Activated T-cell treated with anti-CD3 and anti-CD28 coated beads, Interleukin-2, amount 50 U/mL, for 4 hours (primary cell): ENCODE results near the gene RBM4. TPM values are rescaled to one million over a fixed set of nuclear protein-coding genes. Genes with fewer than 3 reads are reported as not detected.
A peak's percentile ranks its signal among the peaks of the same experiment; 100 is the strongest.
"Not testable (repeated sequence)": the region's sequence is repeated elsewhere in the genome, so short reads cannot be mapped to it uniquely, and the experiment has no call there.

Source experiments
- ATAC-seq, 2 donors: fragments of 200-7000 bp; cut with Tn5 transposase; one replicate each; pipeline ENCODE4 v1.10.0; 2021
- DNase-seq: peaks from one replicate; pipeline ENCODE4 v3.0.0-alpha.2; 2020
- H3K27me3 Mint-ChIP-seq: one replicate; pipeline ENCODE4 v1.8.0; 2021; ENCODE audit warnings: low read depth, mixed read lengths
- H3K36me3 Mint-ChIP-seq: one replicate; pipeline ENCODE4 v1.8.0; 2022; ENCODE audit warnings: mixed read lengths; ENCODE audit not compliant: insufficient read depth
- H3K4me1 Mint-ChIP-seq: one replicate; pipeline ENCODE4 v1.8.0; 2021; ENCODE audit warnings: low read depth, mixed read lengths
- H3K4me3 Mint-ChIP-seq: one replicate; pipeline ENCODE4 v1.8.0; 2021; ENCODE audit warnings: mild to moderate bottlenecking, moderate library complexity, mixed read lengths
- H3K9me3 Mint-ChIP-seq: one replicate; pipeline ENCODE4 v1.8.0; 2021; ENCODE audit warnings: mixed read lengths
- total RNA-seq, 3 donors: library from RNA; stranded (reverse); gene quantifications; one replicate each; pipeline ENCODE4 v1.2.1, GENCODE V29; 2021

The RBM4 gene
- total RNA-seq, 3 donors from 2014 or later, result 135 to 150 (median 138) TPM

GRCh38 chr11:66628061-66628603, 10.4 kb upstream of the RBM4 start:
- Mint-ChIP-seq H3K36me3 (peaks cover 47% of the 10 kb centered on the region), H3K9me3 (no peaks in the 10 kb centered on the region), H3K4me3 (no peak overlapping the region), H3K27me3 (no peaks in the 10 kb centered on the region), H3K4me1 (peaks cover 51% of the 10 kb centered on the region)
- DNase-seq (no peak), ATAC-seq (no peak)

- H3K4me3 Mint-ChIP-seq, result no peak overlapping the region
- H3K9me3 Mint-ChIP-seq, result no peaks in the 10 kb centered on the region
- DNase-seq (no peak), ATAC-seq (no peak)
- peaks cover 38% of the 10 kb centered on the region for H3K36me3 Mint-ChIP-seq
- H3K27me3 Mint-ChIP-seq, result no peaks in the 10 kb centered on the region
- peaks cover 43% of the 10 kb centered on the region for H3K4me1 Mint-ChIP-seq
These were observed 9.1 kb upstream of the RBM4 start for GRCh38 chr11:66629356-66629755.

GRCh38 chr11:66631883-66632282, 6.6 kb upstream of the RBM4 start:
- DNase-seq (no peak), ATAC-seq (no peak)
- H3K4me3 Mint-ChIP-seq, result no peak overlapping the region
- H3K9me3 Mint-ChIP-seq, result no peaks in the 10 kb centered on the region
- no peaks in the 10 kb centered on the region for H3K27me3 Mint-ChIP-seq
- peaks cover 32% of the 10 kb centered on the region for H3K36me3 Mint-ChIP-seq
- H3K4me1 Mint-ChIP-seq, result peaks cover 44% of the 10 kb centered on the region

- peaks cover 28% of the 10 kb centered on the region for H3K36me3 Mint-ChIP-seq
- ATAC-seq (no peak), DNase-seq (no peak)
- H3K9me3 Mint-ChIP-seq, result no peaks in the 10 kb centered on the region
- peaks cover 44% of the 10 kb centered on the region for H3K4me1 Mint-ChIP-seq
- no peaks in the 10 kb centered on the region for H3K27me3 Mint-ChIP-seq
- no peak overlapping the region for H3K4me3 Mint-ChIP-seq
These were observed 5.6 kb upstream of the RBM4 start for GRCh38 chr11:66632952-66633351.

DNA sequence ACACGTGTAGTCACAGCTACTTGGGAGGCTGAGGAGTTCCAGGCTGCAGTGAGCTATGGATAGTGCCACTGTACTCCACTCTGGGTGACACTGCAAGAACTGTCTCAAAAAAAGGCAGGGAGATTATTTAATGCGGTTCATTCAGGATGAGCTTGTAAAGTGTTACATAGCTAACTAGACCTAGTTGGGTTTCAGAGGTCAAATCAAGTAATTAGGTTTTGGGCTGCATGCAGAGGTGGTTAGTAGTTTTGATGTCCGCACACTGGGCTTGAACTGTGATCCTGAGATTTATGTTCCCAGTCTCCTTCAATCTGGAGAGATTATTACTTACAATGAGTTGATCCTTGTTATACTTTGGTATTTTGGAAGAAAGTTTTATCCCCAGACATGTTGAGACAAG, 2.1 kb upstream of the RBM4 start:
- no peak for ATAC-seq
- H3K4me3 Mint-ChIP-seq, result no peak overlapping the region
- DNase-seq, result no peak
- no peaks in the 10 kb centered on the region for H3K27me3 Mint-ChIP-seq
- H3K36me3 Mint-ChIP-seq, result peaks cover 34% of the 10 kb centered on the region
- H3K4me1 Mint-ChIP-seq, result peaks cover 48% of the 10 kb centered on the region
- H3K9me3 Mint-ChIP-seq, result no peaks in the 10 kb centered on the region

DNA sequence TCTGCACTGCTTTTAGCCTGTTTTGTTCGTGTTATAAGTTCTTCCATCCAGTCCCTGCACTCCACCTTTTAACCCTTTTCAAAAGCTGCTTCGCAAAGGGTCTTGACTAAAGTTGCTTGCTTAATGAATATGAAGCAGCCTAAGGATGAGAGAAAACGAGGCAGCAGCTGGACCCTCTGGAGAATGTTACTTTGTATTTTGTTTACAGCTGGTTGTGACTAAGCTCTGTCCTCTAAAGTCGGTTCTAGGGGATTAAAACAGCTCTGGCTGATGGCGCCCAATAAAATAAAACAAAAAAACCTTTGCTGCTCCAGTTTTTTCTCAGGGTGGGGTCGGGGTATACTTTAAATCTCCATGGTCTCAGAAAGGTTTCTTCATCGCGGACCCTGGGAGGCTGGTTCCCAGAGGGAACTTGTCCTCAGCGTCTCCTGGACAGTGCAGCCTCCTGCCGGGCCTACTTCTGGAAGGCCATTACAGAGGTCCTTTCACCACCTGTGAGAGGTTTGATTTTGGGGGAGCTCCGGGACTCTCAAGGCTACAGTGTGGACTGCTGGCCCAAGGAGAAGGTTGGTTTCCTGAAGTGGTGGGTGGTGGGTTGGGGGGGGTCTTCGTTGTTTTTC, 836 bp upstream of the RBM4 start:
- no peak for DNase-seq
- no peaks in the 10 kb centered on the region for H3K27me3 Mint-ChIP-seq
- peaks cover 46% of the 10 kb centered on the region for H3K36me3 Mint-ChIP-seq
- H3K4me1 Mint-ChIP-seq, result peaks cover 53% of the 10 kb centered on the region
- H3K4me3 Mint-ChIP-seq, result peak overlapping the region; percentile 97
- H3K9me3 Mint-ChIP-seq, result no peaks in the 10 kb centered on the region
- peak; percentile 0 to 1 for ATAC-seq

DNA sequence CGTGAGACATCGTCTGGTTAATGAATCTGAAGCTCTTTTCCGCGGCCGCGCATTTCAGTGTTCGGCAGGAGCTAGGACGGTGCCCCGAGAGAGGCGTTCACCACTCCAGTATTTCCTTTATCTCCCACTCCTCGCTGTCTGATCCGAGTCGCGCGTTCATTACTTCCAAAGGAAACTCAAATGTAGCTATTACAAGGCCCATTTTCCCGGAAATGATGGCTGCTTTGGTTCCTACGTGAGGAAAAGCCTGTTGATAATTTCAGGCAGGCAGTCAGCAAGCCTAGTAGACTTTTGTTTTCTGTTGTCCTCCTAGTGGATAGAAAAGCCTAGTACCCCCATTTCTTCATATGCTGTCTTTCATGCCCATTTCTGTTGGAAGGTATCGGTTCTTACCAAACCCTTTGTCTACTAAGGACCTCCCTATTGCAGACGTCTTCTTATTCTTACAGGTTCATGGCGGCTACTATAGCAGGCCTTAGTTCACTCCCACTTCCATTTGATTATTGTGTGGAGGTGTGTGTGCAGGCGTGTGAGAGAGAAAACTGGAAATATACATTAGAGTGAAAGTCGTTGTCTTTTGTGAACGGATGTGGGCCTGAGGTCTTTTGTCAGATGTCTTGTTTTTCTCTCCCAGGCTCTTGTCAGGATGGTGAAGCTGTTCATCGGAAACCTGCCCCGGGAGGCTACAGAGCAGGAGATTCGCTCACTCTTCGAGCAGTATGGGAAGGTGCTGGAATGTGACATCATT, 737 bp downstream of the RBM4 start:
- peak overlapping the region; percentile 97 for H3K4me3 Mint-ChIP-seq
- H3K9me3 Mint-ChIP-seq, result no peaks in the 10 kb centered on the region
- H3K4me1 Mint-ChIP-seq, result peaks cover 68% of the 10 kb centered on the region
- DNase-seq (no peak), ATAC-seq (peak; percentile 1 to 2)
- peaks cover 61% of the 10 kb centered on the region for H3K36me3 Mint-ChIP-seq
- no peaks in the 10 kb centered on the region for H3K27me3 Mint-ChIP-seq

DNA sequence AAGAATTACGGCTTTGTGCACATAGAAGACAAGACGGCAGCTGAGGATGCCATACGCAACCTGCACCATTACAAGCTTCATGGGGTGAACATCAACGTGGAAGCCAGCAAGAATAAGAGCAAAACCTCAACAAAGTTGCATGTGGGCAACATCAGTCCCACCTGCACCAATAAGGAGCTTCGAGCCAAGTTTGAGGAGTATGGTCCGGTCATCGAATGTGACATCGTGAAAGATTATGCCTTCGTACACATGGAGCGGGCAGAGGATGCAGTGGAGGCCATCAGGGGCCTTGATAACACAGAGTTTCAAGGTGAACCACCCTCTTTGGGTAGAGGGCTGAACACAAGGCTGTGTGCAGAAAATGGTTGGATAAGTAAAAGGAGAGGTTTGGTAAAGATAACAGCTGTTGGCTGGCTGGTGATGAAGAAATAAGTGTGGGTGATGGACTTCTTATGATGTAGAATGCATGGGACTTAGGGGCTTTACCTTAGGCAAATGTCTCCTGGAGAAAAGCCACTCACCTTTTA, 1.4 kb downstream of the RBM4 start:
- H3K9me3 Mint-ChIP-seq, ATAC-seq, DNase-seq, H3K27me3 Mint-ChIP-seq: not testable (repeated sequence)
- peaks cover 69% of the 10 kb centered on the region for H3K4me1 Mint-ChIP-seq
- peaks cover 62% of the 10 kb centered on the region for H3K36me3 Mint-ChIP-seq
- peak overlapping the region; percentile 97 for H3K4me3 Mint-ChIP-seq

GRCh38 chr11:66641834-66642233, 3.3 kb downstream of the RBM4 start:
- H3K27me3 Mint-ChIP-seq, result no peaks in the 10 kb centered on the region
- DNase-seq (no peak), ATAC-seq (no peak)
- H3K36me3 Mint-ChIP-seq, result peaks cover 81% of the 10 kb centered on the region
- H3K9me3 Mint-ChIP-seq, result no peaks in the 10 kb centered on the region
- peaks cover 85% of the 10 kb centered on the region for H3K4me1 Mint-ChIP-seq
- H3K4me3 Mint-ChIP-seq, result peak overlapping the region; percentile 97

- DNase-seq, result no peak
- peaks cover 84% of the 10 kb centered on the region for H3K36me3 Mint-ChIP-seq
- peak overlapping the region; percentile 97 for H3K4me3 Mint-ChIP-seq
- H3K9me3 Mint-ChIP-seq, result no peaks in the 10 kb centered on the region
- no peaks in the 10 kb centered on the region for H3K27me3 Mint-ChIP-seq
- H3K4me1 Mint-ChIP-seq, result peaks cover 82% of the 10 kb centered on the region
- ATAC-seq, result no peak
These were observed 5.4 kb downstream of the RBM4 start for GRCh38 chr11:66643745-66644437.

DNA sequence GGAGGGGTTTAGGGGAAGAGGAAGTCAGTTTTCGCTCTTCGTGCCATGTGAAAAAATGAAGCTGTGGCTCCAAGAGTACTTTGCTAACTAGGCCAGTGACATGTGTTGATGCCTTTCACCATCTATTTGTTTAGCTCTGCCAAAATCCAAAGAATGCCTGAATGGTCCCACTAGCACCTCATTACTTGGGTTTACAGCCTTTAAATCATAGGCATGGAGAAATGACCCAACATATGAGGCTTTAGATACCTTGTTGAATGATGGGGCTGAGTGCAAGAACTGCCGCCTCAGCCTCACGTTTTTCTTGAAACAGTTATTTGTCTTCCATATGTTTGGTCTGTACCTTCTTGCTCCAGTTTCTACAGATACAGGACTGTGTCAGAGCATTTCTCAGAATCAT, 8.3 kb downstream of the RBM4 start:
- Mint-ChIP-seq H3K4me3 (no peak overlapping the region), H3K36me3 (peaks cover 69% of the 10 kb centered on the region), H3K4me1 (peaks cover 79% of the 10 kb centered on the region), H3K9me3 (no peaks in the 10 kb centered on the region), H3K27me3 (no peaks in the 10 kb centered on the region)
- ATAC-seq (no peak), DNase-seq (no peak)

DNA sequence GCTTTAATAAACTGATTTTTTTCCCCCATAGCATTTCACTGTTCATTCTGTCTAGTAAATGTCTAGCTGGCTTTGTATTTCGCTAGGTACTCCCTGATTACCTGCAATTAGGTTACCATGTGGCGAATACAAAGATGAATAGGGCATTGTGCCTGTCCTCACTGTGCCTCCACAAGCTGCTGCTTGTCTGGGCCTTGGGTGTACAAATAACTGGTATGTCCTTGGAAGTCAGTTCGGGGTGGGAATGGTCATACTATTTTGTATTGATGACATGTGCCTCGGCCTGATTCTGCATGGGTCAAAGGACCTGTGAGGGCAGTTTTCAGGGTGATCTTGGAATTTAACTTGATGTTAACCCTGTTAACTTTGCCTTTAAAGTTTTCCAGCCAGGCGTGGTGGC, 11.4 kb downstream of the RBM4 start:
- H3K36me3 Mint-ChIP-seq, result peaks cover 45% of the 10 kb centered on the region
- no peak overlapping the region for H3K4me3 Mint-ChIP-seq
- DNase-seq, result no peak
- no peaks in the 10 kb centered on the region for H3K9me3 Mint-ChIP-seq
- peaks cover 59% of the 10 kb centered on the region for H3K4me1 Mint-ChIP-seq
- no peaks in the 10 kb centered on the region for H3K27me3 Mint-ChIP-seq
- no peak for ATAC-seq

GRCh38 chr11:66651016-66651415, 12.5 kb downstream of the RBM4 start:
- H3K36me3 Mint-ChIP-seq, result peaks cover 37% of the 10 kb centered on the region
- peaks cover 51% of the 10 kb centered on the region for H3K4me1 Mint-ChIP-seq
- no peak overlapping the region for H3K4me3 Mint-ChIP-seq
- ATAC-seq, result peak; percentile 9 to 34
- no peaks in the 10 kb centered on the region for H3K27me3 Mint-ChIP-seq
- H3K9me3 Mint-ChIP-seq, result no peaks in the 10 kb centered on the region
- no peak for DNase-seq

GRCh38 chr11:66652651-66653050, 14.1 kb downstream of the RBM4 start:
- no peak overlapping the region for H3K4me3 Mint-ChIP-seq
- no peaks in the 10 kb centered on the region for H3K27me3 Mint-ChIP-seq
- no peaks in the 10 kb centered on the region for H3K9me3 Mint-ChIP-seq
- ATAC-seq, result peak; percentile 3 to 19
- peaks cover 21% of the 10 kb centered on the region for H3K36me3 Mint-ChIP-seq
- no peak for DNase-seq
- peaks cover 35% of the 10 kb centered on the region for H3K4me1 Mint-ChIP-seq
